Measurements from ENCODE around the gene DDIT4L.

GRCh38 chr4:100164808-100165760 lies 25.2 kb downstream of the DDIT4L start:
- TF ChIP-seq CTCF (IDR thresholded peaks at IDR 0.05) (no peak), POLR2AphosphoS5 (IDR thresholded peaks at IDR 0.05) (no peak), POLR2A (IDR thresholded peaks at IDR 0.05) (no peak)
